NCI-H460 (cell line): Measurements from ENCODE around the gene CISD1. TPM values are rescaled to one million over a fixed set of nuclear protein-coding genes. Genes with fewer than 3 reads are reported as not detected.

ENCODE experiments used
- DNase-seq: peaks from one replicate; pipeline ENCODE4 v3.0.0-alpha.2; 2016; ENCODE audit warnings: low read depth; ENCODE audit errors: extremely low read depth
- total RNA-seq: library from RNA; depleted of rRNA; stranded (reverse); fragments of >200 nt; shearing (Covaris generic); gene quantifications from 2 replicates; pipeline ENCODE4 v1.2.3, GENCODE V29; 2014

The CISD1 gene
- total RNA-seq, 1 experiment from 2014 or later, result 77.7 TPM

DNA sequence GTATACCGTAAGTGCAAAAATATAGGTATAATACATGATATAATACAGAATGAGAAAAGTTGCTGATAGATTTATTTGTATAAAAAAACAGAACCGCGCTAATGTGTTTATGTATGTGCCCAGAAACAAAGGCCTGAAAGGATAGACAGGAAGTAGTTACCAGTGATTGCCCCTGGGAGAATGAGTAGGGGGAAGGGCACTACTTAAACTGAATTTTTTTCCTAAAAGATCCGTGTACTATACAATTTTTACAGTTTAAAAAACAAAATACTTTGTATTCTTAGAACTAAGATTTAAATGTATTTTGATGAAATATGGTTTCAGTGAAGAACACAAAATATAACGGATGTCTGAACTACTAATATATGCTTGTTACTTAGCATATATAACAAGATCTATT lies 4.2 kb upstream of the CISD1 start:
- DNase-seq, result no peak

DNA sequence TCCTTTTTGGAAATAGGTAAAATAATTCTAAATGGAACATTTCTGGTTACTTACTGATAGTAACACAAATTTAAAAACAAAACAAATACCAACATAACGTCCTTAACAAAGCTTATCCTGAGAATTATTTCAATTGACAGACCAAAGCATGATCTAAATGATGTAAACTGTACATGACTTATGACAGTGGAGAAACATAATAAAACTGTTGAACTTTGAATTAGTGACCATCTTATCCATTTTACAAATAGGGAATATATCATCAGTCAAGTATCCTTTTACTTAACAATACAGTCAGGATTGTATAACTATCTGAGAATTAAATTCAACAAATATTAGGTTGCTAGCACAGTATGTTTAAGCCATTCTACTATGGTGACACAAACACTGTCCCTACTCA lies 3.7 kb upstream of the CISD1 start:
- no peak for DNase-seq

DNA sequence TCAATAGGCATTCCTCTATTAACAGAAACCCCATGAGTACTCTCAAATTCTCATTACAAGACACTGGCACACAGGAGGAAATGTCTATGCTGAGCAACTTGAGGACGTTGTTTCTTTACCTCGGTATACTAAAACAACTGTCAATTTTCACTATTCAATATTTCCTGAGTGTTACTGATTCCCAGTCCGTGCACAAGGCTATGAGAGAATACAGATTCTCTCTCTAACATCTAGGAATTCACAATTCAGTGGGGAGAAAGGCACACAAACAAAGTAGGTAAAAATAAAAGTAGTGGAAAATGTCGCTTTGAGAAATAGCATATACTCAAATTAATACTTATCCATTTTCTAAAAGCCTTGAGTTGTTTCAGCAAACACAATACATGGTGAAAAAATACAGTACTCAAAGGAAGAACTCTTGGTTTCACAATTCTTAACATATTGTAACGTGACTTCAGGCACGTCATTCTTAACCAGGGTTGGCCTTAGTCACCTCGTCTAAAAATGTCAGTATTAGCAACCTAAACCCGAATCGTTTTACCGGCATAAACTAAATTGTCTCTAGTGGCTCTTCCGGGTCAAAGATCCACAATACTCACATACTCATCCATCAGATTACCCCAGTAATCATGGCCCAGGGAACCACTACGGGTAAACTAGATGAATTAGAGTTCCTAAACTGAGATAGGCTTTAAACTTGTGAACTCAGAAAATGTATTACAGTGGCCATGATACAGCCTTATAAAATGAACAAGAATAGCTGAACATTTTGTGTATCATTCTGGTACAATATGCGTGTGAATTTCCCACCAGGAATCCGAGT lies 2.7 kb upstream of the CISD1 start:
- DNase-seq, result peak; percentile 34

DNA sequence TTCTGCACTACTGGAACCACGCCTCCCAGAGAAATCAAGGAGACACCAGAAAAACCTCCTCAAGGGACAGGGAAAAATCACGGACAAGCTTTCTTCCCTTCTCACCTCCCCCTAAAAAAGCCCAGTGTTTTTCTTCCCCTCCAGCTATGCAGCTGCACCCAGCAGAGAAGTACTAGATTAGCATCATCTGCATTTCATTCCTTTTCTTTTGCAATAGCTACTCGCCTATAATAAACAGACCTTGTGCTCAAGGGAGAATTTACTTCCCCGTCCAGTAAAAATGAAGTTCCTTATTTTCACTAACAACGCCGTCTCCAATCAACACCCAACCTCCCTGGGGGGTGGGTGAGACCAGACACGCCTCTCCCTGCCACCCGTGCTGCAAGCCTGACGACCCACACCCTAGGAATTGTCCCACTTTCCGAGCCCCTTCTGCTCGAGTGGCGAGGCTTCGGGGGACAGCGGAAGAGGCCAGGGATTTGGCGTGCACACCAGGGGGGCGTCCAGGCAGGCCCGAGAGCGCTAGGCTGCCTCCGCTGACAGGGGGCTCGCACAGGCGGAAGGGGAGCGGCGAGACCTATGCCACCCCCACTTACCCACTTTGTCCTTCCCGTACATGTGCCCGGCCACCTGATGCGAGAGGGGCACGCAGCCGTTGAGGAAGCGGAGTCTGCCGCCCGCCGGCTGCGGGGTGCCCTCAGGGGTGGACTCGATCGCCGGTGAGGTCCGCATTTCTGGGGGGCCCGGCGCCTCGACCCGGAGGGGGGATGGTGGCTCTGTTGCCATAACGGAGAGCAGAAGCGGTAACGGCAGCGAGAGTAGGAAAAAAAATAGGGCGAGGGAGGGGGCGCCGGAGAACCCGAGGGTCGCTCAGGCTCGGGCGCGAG lies 1.9 kb upstream of the CISD1 start:
- peak; percentile 14 for DNase-seq

DNA sequence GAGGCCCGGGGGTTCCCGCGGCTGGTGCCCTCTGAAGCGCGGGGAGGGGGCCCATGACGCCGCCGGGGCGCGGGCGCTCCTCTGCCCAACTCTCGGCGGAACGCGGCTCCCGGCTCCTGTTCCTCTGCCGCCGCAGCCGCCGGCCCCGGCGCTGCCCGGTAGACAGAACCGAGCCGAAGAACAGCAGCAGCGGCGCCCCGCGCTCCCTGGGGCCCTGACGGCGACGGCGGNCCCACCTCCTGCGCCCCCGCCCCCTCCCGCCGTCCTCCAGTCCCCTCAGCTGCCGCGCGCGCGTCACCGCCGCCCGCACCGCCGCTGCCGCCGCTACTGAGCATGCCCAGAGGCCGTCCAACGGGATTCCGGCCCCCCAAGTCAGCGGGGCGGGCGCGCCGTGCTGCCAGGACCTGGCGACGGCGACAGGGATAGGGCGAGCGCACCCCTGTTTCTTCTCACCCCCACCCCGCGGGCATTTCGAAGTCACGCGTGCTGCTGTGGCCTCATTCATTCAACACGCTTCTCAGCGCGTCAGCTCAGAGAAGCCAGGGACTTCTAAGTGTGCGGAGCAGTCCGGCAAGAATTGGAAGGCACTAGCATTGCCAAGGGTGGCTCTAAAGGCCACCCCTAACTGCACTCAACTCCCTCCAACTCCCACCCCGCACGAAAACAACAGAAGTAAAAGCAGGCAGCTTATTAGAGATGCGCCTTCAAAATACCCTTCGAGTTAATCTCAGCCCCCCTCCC lies 1.1 kb upstream of the CISD1 start, which contains the start of gene IPMK:
Gene IPMK, minus strand, starts transcription at position 182 of the 741 bp plus-strand sequence. CDS start 283 bp downstream, outside the sequence.
- peak; percentile 89 for DNase-seq

DNA sequence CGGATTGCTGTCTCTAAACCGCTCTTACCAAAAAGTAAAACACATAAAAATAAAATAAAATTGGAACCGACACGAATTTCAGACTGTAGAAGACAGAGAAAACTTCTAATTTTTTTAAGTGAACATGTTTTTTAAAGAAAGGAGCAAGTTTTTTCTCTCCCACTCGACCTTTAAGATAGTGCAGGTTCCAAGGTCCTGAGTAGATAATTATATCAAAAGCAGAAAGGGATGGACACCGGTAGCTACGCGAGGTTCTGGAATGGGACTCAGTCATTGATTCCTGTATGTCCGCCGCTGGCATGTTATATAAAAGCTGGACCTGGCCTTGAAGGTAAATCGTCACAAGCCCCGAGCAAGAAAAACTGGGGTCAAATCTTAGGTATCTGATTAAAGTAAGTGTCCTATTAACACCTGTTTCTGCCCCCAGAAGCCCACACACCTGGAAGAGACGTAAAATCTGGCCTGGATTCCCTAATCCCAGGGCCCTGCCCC lies 462 bp upstream of the CISD1 start:
- DNase-seq, result no peak

DNA sequence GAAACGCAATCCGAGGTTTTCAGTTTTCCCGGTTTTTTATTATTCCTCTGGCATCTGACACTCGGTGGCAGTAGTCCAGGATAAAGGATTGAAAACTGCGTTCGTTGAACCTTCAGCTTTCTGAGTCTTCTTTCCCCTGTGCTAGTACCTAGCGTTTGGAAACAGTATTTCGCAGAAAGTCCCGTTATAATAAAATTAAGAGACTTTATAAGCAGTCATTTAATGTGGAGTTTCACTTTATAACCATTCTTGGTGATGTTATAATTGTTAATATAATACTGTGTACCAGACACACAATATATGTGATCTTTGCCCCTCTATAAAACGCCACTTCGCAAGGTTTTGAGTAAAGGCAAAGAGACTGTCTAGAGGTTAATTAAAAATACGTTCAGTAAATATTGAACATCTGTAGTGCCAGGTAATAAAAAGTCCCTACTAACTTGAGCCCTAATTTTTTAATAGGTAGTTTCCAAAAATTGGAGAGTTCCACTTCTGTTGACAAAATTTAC lies 874 bp downstream of the CISD1 start:
- no peak for DNase-seq

DNA sequence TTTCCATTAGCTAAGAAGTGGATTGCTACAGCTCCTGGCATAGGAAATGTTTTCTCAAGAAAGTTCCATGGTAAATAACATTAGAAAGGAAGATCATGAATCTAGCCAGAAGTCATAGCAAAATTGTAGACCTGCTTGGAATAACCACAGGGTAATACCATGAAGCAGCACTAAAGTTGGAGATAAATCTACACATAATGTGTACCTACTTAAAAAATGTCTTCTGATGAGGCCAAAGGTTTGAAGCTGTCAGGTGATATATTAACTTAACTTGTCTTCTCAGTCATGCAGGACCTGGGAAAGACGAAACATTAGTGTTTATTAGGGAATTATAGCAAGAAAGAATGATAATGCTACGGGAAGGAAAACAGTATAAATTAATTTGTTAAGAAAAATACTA lies 6.3 kb downstream of the CISD1 start:
- no peak for DNase-seq

DNA sequence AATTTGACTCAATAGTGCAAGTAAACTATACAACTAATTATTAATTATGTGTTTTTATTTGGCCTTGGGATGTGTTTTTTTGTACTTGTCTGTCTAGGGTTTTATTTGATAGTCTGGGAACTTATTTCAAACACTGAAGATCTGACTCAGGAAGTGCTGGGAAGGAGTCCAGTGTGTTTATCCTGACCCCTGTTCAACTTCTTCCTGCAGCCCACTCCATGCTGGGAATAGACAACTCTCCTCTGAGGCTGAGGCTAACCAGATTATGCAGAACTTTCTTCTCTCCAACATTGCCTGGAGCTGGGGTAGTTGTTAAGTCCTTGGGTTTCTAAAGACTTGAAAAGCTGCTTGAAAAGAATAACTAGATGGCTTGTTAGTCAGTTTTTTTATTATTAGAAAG lies 6.9 kb downstream of the CISD1 start:
- no peak for DNase-seq

DNA sequence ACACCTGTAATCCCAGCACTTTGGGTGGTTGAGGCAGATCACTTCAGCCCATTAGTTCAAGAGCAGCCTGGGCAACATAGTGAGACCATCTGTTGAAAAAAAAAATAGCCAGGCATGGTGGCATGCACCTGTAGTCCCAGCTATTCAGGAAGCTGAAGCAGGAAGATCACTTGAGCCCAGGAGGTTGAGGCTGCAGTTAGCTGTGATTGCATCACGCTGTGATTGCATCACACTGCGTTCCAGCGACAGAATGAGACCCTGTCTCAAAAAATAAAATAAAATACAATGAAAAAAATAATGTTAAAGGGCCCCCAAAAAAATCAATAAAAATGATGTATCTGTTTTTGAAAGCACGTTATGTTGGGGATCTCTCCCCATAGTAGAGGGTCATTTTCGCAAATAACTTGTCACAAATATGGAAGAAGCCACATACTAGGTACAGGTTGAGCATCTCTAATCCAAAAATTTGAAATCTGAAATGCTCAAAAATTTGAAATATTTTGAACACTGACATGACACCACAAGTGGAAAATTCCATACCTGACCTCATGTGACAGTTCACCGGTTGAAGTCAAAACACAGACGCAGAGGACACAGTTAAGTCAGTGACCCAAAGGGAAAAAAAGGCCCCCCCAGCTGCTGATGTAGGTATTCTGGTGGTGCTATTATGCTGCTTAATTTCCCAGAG lies 9.5 kb downstream of the CISD1 start:
- no peak for DNase-seq

DNA sequence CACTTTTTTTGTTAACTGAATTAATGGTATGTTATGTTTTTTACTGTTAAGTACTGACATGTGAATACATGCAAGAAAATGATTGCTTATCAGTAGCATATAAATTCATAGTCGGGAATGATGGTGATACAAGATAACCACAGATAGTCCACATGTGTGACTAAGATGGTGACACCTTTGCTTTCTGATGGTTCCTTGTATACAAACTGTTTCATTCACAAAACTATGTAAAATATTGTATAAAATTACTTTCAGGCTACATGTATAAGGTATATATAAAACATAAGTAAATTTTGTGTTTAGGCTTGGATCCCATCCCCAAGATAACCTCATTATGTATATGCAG lies 10.0 kb downstream of the CISD1 start:
- DNase-seq, result no peak

DNA sequence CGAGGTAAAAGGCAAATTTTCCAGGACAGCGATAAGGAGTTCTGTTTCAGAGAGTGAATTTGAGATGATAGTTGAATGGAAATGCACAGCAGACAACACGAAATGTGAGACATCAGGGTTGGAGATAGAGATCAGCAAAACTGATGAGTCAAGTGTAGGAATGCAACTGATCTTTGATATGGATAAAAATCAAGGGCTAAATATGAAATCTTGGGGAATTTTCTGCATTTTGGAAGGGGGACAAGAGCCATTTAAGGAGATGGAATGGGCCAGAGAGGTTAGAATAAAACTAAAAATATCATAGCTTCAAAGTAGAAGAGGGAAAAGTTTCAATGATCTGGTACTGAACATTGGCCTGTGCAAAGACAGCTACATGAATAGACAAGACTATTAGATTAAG lies 11.5 kb downstream of the CISD1 start:
- DNase-seq, result no peak

DNA sequence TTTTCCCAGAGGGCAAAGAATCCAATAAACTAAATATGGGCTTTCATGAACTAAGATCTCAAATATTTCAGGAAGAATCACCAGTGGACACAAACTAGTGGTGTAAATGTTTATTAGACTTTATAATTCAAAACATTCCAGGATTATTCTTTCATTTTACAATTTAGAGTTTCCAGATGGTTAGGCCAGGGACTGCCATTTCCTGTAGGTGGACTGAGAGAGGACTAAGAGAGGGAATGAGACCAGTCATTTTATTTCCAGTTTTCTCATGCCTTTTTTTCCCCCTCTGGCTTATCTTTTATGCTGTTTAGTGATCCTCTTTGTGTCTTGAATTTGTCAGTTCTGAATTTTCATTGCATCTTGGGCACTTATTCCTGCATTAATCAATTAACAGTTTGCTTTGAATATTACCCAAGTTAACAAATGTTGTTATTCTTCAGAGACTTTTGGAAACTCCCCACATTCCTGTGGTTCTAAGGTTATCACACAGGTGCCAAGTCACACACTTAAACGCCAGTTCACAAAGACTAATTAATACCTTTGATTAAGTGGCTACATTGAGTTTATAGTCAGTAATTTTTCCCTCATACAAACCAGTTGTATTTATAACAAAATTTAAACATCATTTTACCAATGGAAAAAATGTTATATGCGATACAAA lies 12.3 kb downstream of the CISD1 start:
- DNase-seq, result no peak

DNA sequence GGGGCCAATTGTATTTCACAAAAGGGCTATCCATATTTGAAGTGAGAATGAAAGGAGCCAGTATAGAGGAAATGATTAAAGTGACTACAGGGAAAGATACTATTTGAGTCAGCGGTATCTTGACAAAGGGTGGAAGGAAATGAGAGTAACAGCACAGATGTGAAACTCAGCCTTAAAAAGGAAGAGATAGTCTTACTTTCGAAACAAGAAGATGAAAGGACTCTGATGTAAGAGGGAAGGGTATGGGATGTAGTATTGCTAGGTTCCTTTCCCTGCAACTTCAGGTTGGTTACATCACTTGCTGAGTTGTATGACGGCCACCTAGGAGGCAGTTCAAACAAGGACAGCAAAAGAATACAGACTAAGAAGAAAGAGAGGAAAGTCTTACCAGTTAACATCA lies 13.7 kb downstream of the CISD1 start:
- DNase-seq, result no peak

DNA sequence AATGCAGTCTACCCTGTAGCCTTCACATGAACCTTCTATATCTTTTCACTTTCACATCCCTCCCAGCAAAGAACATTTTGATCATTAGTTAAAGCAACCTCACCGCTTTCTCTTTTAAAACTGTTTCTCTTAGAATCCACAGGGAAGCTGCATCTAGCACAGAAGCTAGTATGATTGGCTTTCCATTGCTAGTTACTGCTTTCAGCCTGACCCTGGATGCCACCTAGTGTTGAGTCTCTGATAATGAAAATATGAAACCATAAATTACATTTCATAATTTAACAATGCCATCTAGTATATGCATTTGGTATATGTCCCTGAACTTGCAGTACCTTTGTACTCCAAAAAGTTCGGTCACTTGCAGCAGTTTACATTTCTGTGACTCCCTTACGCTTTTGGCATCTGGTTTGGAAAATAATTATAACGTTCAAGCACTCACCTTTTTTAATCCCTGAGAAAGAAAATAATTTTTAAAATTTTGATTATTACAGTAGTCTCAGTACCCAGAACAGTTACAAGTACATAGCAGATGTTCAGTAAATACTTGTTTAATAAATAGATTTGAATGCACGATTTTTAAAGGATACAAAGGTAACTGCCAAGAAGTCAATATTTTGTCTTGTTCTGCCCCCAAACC lies 22.7 kb downstream of the CISD1 start:
- DNase-seq, result peak; percentile 52

DNA sequence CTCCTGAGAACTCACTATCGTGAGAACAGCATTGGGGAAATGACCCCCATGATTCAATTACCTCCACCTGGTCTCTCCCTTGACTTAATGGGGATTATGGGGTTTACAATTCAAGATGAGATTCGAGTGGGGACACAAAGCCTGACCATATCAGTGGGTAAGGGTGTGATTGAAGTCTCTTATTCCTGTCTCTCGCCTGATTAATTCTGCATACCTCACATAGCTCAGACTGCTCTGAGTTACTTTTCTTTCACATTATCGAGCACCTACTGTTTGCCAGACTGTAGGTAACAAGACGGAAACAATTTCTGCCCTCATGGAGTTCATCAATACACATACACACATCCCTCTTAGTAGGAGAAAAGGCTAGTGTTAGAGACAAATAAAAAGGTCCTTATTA lies 25.0 kb downstream of the CISD1 start:
- no peak for DNase-seq

DNA sequence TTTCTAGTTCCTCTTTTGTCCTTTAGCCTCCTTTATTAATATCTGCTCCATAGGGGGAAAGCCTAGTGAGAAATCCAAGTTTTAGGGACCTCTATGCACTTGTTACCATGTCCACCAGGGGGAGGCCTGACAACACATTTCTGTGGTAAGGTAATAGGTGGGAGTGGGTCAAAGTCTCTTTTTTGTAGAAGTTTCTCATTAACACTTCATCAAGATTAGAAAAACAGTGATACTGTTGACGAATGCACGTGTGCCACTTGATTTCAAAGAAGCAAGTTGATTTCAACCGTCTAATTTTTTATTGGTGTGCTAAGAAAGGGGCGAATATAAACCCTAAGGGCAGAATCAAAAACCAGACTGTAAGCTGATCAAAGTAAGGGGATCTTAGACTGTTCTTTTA lies 30.6 kb downstream of the CISD1 start:
- peak; percentile 53 for DNase-seq

DNA sequence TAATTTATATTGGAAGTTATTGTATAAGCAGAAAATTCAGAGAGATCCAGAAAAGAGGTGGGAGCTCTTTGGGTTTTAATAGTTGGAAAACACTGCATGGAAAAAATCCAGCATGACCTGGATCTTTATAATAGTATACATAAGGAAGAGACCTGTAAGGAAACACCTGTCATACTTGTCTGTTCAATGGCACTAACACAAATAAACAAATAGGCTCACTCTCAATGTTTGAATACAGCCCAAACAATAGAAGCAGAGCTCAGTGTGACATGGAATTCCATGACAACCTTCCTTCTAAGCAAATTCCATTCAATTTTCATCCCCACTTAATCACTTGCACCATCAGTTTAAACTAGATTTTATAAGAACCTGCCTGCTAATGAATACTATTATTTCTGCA lies 31.7 kb downstream of the CISD1 start:
- no peak for DNase-seq

DNA sequence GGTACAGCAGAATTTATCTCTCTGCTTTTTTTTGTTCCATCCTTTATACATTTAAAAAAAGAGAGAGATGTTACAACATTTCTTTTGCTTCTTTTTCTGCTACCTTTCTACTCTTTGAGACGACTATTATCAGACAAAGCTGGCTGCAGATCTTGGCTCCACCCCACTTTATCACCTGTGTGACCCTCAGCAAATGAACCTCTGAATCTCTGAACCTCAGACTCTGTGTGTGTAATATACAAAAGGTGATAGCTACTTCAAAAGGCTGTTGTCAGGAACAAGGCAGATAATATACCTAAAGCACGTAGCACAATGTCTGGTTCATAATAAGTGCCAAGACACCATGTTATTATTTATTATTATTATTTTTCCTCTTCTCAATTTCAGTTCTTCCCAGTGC lies 33.3 kb downstream of the CISD1 start:
- DNase-seq, result no peak
